ENCODE data around the gene CYFIP2. TPM values are rescaled to one million over a fixed set of nuclear protein-coding genes. Genes with fewer than 3 reads are reported as not detected.

CYFIP2 gene
- total and polyA plus RNA-seq, 2 of the 8 experiments (the other 6 are each of a cell fraction or from before 2014, with no cell fraction given) = 45.1 to 80.6 TPM

DNA sequence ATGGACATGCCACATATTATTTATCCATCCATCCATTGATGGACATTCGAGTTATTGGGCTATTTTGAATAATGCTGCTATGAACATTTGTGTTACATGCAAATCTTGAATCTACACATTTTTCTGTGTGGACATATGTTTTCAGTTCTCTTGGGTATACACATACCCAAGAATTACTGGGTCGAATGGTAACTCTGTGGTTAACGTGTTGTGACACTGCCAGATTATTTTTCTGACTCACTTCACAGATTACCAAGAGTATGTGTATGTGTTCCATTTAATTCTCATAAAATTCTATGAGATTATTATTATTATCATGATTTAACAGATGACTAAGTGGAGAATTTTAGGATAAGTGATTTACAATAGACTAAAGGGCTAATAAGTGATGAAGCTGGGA lies 26.7 kb downstream of the CYFIP2 start (continued):
- TF ChIP-seq CHD7 (IDR thresholded peaks at IDR 0.05; ENCODE audit: insufficient replicate concordance, low read length) (no peak), SAP30 (IDR thresholded peaks at IDR 0.05; ENCODE audit: insufficient read depth, insufficient replicate concordance, low read length) (no peak), RXRA (IDR thresholded peaks at IDR 0.05; ENCODE audit: insufficient read depth, low read depth, low read length) (no peak), CTBP2 (IDR thresholded peaks at IDR 0.05; ENCODE audit: borderline replicate concordance, insufficient read depth, insufficient read length, low read length) (no peak), YY1 (IDR thresholded peaks at IDR 0.05; ENCODE audit: low read depth, low read length) (no peak), RAD21 (IDR thresholded peaks at IDR 0.05 in 1 of 2, conservative IDR thresholded peaks at IDR 0.05 in 1 of 2; ENCODE audit: low read depth in 2 of 2, low read length in 2 of 2) (no peak)

Measured in H1 (cell line).